Stimulated activated memory B cell treated with anti-CD40 and anti-IgM and Interleukin-4, amounts not matched to agents 10 μg/mL and 1 μg/mL and 100 μg/mL, for 72 hours (primary cell): ENCODE data around the gene TMEM253.

Source experiments
- ATAC-seq: fragments of 150-1000 bp; cut with Tn5 transposase; 2 replicates; pipeline ENCODE4 v1.10.0; 2021
- H3K27ac Mint-ChIP-seq: one replicate; pipeline ENCODE4 v1.8.0; 2022; ENCODE audit warnings: mild to moderate bottlenecking, mixed read lengths
- H3K27me3 Mint-ChIP-seq: one replicate; pipeline ENCODE4 v1.8.0; 2022; ENCODE audit warnings: mixed read lengths
- H3K36me3 Mint-ChIP-seq: one replicate; pipeline ENCODE4 v1.8.0; 2022; ENCODE audit warnings: mixed read lengths
- H3K4me1 Mint-ChIP-seq: one replicate; pipeline ENCODE4 v1.8.0; 2022; ENCODE audit warnings: mixed read lengths
- H3K4me3 Mint-ChIP-seq: one replicate; pipeline ENCODE4 v1.8.0; 2022; ENCODE audit warnings: mild to moderate bottlenecking, moderate library complexity, mixed read lengths
- H3K9me3 Mint-ChIP-seq: one replicate; pipeline ENCODE4 v1.8.0; 2022; ENCODE audit warnings: mixed read lengths

Gene TMEM253

DNA sequence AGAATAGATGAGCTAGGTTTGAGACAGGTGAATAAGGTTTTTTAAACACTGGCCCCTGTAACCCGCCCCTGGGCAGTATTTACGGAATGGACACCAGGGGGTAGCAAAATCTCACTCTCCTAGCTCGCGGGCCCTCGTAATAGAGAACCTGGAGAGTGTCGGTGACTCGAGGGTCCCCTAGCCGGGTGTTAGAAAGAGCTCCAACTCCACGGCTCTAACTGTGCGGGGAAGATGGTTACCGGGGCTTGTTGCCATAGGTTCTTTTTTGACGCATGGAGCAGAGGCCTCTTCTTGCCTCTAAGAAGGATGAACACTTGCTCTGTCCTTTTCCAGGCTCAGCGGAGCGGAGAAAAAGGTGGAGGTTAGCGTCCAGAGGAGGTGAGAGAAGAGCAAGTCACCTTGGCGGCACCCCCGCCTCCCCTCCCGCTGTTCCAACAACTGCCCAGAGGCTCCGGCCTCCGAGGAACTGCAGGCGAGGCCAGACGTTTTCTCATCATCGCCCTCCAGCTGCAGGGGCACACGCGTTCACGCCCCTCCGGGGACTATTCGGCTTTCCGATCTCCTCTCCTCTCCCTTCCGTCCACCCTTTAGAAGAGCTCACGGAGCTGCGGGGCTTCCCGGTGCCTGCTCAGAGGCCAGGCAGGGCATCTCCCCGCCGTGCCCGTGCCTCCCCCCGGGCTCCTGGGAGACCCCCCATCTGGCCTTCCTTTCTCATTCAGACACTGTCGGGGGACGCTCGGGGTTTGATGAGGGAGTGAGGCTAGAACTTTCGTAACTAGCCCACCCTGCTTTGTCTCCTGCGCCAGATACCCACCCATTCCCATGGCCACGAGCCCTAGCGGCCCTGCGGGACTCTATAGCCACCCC is 32.1 kb upstream of the TMEM253 start:
- H3K4me3 Mint-ChIP-seq: peak overlapping the region; percentile 80
- H3K36me3 Mint-ChIP-seq: no peaks in the 10 kb centered on the region
- H3K27me3 Mint-ChIP-seq: peaks cover 54% of the 10 kb centered on the region
- peaks cover 42% of the 10 kb centered on the region for H3K4me1 Mint-ChIP-seq
- peak overlapping the region; percentile 60 for H3K27ac Mint-ChIP-seq
- H3K9me3 Mint-ChIP-seq: no peaks in the 10 kb centered on the region
- ATAC-seq: peak; percentile 61

DNA sequence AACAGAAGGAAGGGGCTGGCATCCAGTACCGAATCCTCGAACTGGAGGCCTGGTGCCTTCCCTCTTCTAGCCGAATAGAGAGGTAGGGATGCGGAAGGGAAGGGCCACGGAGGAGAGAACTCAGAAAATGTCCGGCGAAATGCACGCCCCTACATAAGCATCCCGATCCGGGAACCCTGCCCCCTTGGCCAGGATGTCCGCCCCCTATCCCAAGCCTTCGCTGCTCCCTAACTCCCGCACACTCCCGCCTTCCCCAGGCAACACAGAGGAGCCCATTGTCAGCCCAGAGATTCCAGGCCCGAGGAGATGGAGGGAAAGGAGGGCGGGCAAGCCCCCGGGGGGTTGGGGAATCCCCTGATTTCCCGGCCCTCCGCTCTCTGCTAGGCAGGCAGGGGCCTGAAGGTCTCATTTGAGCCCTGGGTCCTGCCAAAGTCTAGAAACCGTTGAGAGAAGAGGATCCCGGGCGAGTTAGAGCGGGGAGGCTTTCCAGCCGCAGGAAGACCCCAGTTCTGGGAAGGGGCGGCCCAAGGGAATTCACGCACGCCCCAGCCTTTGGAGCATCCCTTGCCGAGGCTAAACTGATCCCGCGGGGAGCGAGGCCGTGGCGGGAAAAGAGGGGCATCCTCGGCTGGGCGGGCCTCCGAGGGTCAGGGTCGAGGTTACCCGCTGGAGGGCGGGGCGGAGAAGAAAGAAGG is 31.3 kb upstream of the TMEM253 start:
- Mint-ChIP-seq H3K27me3 (peaks cover 58% of the 10 kb centered on the region), H3K27ac (peak overlapping the region; percentile 60)
- ATAC-seq: no peak

DNA sequence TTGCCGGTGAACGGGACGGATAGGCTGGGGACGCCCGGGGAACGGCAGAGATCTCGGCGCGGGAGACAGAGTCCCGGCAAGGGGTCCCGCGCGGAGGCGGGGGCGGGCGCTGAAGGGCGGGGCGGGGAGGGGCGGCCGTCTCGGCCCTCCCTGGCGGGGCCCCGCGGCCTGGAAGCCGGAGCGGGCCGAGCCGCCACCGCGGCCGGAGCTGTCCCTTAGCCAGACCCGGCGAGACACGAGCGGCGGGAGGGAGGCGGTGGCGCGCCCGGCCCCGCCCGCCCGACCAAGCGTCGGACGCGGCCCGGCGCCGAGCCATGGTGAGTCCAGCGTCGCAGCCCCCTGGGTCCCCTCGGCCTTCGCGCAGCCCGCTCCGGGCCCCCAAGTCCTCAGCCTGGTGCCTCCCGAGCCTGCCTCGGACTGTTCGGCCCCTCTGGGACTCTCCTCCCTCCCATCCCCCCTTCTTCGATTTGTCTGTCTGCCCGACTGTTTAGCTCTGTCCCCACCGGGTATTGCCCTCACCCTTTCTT is 30.7 kb upstream of the TMEM253 start, which contains the start of gene ARHGEF40:
Gene ARHGEF40, plus strand, starts transcription at position 222 of the 527 bp plus-strand sequence. Its CDS starts 93 bp downstream, at position 315.
- H3K9me3 Mint-ChIP-seq: no peaks in the 10 kb centered on the region
- H3K4me3 Mint-ChIP-seq: peak within 1 kb of the TSS; percentile 80
- H3K36me3 Mint-ChIP-seq: no peaks in the 10 kb centered on the region
- peak within 1 kb of the TSS; percentile 60 for H3K27ac Mint-ChIP-seq
- peaks cover 59% of the 10 kb centered on the region for H3K27me3 Mint-ChIP-seq
- peaks cover 42% of the 10 kb centered on the region for H3K4me1 Mint-ChIP-seq
- ATAC-seq: peak; percentile 19

More for the DNA sequence above, 31.3 kb upstream of the TMEM253 start:
- H3K4me3 Mint-ChIP-seq: peak overlapping the region; percentile 80
- H3K4me1 Mint-ChIP-seq: peaks cover 42% of the 10 kb centered on the region
- H3K9me3 Mint-ChIP-seq: no peaks in the 10 kb centered on the region
- H3K36me3 Mint-ChIP-seq: no peaks in the 10 kb centered on the region

DNA sequence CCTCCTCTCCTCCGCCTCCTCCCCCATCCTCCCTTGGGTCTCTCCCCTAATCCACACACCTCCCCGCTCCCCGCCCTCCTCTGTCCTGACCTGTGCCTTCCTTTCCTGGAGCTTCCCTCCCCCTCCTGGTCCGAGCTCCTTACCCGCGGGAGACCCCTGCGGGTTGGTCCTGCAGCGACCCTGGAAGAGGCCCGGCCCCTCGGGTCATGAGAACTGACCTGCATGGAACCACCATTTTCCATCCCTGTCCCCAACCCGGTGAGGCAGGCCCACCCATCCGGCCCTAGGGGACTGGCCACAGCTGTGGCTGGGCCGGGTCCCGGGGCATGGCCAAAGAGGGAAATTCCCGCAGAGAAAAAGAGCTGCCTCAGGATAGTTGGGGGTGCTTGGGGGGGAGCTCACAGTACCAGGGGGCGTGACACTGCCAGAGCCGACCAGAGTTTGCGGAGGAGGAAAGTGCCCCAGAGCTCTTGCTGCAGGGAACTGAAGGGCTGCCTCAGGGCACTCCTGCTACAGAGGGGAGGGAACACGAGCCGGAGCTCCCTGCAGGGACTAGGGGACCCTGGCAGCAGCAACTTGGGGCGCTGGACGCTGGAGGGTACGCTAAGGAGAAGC is 30.1 kb upstream of the TMEM253 start:
- H3K4me3 Mint-ChIP-seq: peak overlapping the region; percentile 77
- no peaks in the 10 kb centered on the region for H3K9me3 Mint-ChIP-seq
- H3K27me3 Mint-ChIP-seq: peaks cover 57% of the 10 kb centered on the region
- peaks cover 42% of the 10 kb centered on the region for H3K4me1 Mint-ChIP-seq
- H3K36me3 Mint-ChIP-seq: no peaks in the 10 kb centered on the region
- ATAC-seq: peak; percentile 54
- peak overlapping the region; percentile 13 for H3K27ac Mint-ChIP-seq

DNA sequence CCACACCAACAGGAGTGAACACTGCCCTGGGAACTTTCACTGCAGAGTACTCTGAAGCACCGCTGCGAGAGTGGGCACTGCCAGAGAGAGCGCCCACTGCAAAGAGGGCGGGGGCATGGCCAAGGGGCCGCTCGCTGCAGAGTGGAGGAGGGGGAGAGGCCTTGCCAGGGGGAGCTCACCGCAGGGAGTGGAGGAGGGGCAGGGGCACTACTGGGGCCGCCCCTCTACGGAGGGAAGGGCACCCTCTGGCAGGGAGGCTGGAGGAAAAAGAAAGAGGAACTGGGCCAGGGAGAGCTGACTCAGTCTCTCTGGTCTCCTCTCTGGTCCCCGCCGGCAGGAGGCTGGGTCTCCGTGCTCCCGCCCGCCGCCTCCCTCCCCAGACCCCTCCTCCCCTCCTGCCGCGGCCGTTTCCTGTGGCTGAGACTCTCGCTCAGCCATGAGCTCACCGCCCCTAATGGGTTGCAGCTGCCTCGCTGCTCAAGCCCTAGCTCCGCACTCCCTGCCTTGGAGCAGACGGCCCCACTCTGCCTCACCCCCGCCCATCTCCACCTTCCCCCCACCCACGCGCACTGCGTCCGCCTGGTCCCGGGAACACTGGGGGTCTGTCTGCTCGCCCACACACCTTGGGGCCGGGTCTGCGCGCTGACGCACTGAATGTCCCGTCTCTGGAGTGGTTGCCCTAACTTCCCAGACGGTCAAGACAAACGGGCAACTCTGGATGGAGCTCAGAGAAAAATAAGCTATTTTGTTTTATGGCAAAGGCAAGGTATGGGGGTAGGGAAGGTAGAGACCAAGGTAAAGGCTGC is 29.4 kb upstream of the TMEM253 start:
- Mint-ChIP-seq H3K36me3 (no peaks in the 10 kb centered on the region), H3K27me3 (peaks cover 57% of the 10 kb centered on the region), H3K4me3 (peak overlapping the region; percentile 77), H3K4me1 (peaks cover 42% of the 10 kb centered on the region), H3K27ac (peak overlapping the region; percentile 13), H3K9me3 (no peaks in the 10 kb centered on the region)
- peak; percentile 83 for ATAC-seq

DNA sequence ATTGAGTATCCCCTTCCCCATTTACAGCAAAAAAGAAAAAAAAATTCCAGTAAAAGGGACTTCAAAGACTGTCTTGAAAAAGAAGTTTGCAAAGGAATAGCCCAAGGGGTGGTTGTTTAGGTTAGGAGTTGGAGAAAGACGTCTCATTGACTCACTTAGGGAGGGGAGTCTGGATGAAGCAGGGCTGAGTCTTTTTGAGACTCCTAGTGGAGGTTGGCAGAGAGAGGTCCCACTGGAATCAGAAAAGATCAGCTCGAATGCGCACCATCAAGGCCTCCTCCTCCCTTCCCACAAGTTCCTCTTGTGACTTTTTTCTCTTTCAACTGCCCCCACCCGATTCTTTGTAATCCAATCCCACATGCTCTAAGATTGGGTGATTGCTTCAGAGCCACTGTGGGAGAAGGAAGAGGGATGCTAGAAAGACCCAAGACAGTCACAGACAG is 28.8 kb upstream of the TMEM253 start:
- peaks cover 42% of the 10 kb centered on the region for H3K4me1 Mint-ChIP-seq
- peak overlapping the region; percentile 13 for H3K27ac Mint-ChIP-seq
- peaks cover 54% of the 10 kb centered on the region for H3K27me3 Mint-ChIP-seq
- H3K36me3 Mint-ChIP-seq: no peaks in the 10 kb centered on the region
- H3K4me3 Mint-ChIP-seq: peak overlapping the region; percentile 77
- no peaks in the 10 kb centered on the region for H3K9me3 Mint-ChIP-seq
- ATAC-seq: no peak

DNA sequence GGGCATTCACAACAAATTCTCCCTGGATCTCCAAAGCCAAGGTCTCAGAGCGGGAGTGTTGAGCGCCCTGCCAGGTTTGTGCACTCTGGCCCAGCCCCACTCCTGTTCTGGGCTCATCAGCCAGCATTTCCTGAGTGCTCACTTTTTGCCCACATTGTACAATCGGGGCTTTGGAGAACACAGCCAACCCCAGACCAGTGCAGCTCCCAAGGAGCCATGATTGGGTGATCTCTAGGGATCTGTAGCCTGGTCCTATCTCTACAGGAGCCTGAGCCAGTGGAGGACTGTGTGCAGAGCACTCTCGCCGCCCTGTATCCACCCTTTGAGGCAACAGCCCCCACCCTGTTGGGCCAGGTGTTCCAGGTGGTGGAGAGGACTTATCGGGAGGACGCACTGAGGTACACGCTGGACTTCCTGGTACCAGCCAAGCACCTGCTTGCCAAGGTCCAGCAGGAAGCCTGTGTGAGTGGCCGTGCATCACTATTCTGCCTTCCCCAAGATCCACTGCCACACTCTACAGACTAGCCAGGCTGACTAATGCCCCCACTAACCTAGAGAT is 28.0 kb upstream of the TMEM253 start:
- H3K27ac Mint-ChIP-seq: no peak overlapping the region
- peaks cover 48% of the 10 kb centered on the region for H3K4me1 Mint-ChIP-seq
- no peak for ATAC-seq
- no peak overlapping the region for H3K4me3 Mint-ChIP-seq
- H3K9me3 Mint-ChIP-seq: no peaks in the 10 kb centered on the region
- peaks cover 54% of the 10 kb centered on the region for H3K27me3 Mint-ChIP-seq
- H3K36me3 Mint-ChIP-seq: no peaks in the 10 kb centered on the region

DNA sequence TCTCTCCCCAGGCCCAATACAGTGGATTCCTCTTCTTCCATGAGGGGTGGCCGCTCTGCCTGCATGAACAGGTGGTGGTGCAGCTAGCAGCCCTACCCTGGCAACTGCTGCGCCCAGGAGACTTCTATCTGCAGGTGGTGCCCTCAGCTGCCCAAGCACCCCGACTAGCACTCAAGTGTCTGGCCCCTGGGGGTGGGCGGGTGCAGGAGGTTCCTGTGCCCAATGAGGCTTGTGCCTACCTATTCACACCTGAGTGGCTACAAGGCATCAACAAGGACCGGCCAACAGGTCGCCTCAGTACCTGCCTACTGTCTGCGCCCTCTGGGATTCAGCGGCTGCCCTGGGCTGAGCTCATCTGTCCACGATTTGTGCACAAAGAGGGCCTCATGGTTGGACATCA is 26.9 kb upstream of the TMEM253 start:
- ATAC-seq: no peak
- Mint-ChIP-seq H3K4me1 (peaks cover 39% of the 10 kb centered on the region), H3K4me3 (no peak overlapping the region), H3K9me3 (no peaks in the 10 kb centered on the region), H3K27me3 (peaks cover 46% of the 10 kb centered on the region), H3K27ac (no peak overlapping the region), H3K36me3 (no peaks in the 10 kb centered on the region)

DNA sequence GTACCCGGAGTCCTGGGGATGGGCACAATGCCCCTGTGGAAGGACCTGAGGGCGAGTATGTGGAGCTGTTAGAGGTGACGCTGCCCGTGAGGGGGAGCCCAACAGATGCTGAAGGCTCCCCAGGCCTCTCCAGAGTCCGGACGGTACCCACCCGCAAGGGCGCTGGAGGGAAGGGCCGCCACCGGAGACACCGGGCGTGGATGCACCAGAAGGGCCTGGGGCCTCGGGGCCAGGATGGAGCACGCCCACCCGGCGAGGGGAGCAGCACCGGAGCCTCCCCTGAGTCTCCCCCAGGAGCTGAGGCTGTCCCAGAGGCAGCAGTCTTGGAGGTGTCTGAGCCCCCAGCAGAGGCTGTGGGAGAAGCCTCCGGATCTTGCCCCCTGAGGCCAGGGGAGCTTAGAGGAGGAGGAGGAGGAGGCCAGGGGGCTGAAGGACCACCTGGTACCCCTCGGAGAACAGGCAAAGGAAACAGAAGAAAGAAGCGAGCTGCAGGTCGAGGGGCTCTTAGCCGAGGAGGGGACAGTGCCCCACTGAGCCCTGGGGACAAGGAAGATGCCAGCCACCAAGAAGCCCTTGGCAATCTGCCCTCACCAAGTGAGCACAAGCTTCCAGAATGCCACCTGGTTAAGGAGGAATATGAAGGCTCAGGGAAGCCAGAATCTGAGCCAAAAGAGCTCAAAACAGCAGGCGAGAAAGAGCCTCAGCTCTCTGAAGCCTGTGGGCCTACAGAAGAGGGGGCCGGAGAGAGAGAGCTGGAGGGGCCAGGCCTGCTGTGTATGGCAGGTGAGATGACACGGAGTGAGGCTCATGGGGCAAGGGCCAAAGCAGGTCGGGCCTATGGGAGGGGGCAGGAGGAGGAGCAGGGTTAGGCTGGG is 26.2 kb upstream of the TMEM253 start:
- Mint-ChIP-seq H3K4me1 (peaks cover 32% of the 10 kb centered on the region), H3K27me3 (peaks cover 39% of the 10 kb centered on the region), H3K9me3 (no peaks in the 10 kb centered on the region), H3K27ac (no peak overlapping the region), H3K36me3 (no peaks in the 10 kb centered on the region), H3K4me3 (no peak overlapping the region)
- no peak for ATAC-seq

DNA sequence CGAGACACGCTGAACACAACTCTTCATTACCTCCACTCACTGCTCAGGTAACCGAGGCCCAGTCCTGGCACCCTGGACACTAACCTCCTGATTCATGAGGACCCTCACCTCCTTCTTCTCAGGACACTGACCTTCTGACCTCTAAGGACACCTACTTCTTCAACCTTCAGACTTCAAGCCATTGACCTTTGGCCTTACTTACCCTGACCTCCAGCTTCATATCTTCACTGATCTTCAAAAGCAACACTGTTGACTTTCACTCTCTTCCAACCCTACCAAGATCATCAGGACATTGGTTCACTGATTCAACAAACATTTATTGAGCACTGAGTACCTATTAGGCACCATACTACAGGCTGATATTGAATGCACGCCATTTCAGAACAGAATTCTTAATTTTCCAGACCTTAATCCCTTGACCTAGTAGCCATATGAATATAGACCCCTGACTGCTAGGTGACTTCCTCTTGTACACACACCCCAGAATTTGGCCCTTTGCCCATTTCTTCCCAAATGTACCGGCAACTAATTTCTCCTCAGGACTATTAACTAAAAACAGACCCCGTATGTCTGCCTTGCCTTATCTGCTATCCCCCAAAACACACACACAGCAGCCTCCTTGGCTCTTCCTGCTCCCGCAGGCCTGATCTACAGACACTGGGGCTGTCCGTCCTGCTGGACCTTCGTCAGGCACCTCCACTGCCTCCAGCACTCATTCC is 25.0 kb upstream of the TMEM253 start:
- H3K27ac Mint-ChIP-seq: no peak overlapping the region
- no peaks in the 10 kb centered on the region for H3K36me3 Mint-ChIP-seq
- peaks cover 24% of the 10 kb centered on the region for H3K4me1 Mint-ChIP-seq
- ATAC-seq: no peak
- no peak overlapping the region for H3K4me3 Mint-ChIP-seq
- no peaks in the 10 kb centered on the region for H3K9me3 Mint-ChIP-seq
- H3K27me3 Mint-ChIP-seq: peaks cover 35% of the 10 kb centered on the region

DNA sequence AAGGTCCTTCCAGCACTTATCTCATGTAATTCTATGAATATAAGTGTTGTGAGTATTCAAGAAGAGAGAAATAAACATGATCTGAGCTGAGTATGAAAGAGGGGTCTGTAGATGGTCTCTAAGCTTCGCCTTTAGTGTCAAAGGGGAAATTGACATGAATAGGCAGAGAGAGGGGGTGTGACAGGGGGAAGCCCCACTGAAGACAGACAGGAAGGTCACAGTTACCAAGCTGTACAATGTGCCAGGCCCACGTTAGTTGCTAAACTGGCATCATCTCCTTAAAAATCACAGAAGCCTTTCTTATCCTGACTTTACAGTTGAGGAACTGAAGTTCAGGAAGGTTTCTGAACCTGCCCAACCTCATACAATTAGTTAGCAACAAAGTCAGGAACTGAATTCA is 23.2 kb upstream of the TMEM253 start:
- peaks cover 47% of the 10 kb centered on the region for H3K27me3 Mint-ChIP-seq
- ATAC-seq: no peak
- H3K36me3 Mint-ChIP-seq: no peaks in the 10 kb centered on the region
- H3K27ac Mint-ChIP-seq: no peak overlapping the region
- peaks cover 6% of the 10 kb centered on the region for H3K4me1 Mint-ChIP-seq
- no peak overlapping the region for H3K4me3 Mint-ChIP-seq
- no peaks in the 10 kb centered on the region for H3K9me3 Mint-ChIP-seq

DNA sequence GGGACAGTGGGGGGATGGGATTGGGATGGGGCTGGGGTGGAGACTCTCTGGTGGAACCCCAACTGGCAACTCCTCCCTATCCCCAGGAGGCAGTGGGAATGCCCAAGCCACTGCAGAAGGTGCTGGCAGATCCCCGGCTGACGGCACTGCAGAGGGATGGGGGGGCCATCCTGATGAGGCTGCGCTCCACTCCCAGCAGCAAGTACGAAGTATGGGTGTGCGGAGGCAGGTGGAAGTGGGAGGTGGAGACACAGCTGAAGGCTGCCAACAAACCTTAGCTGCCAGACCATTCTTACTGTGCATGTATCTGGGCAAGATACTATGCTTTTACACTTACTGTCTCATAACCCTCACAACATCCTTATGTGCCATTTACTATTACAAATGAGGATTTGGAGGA is 22.6 kb upstream of the TMEM253 start:
- Mint-ChIP-seq H3K4me3 (no peak overlapping the region), H3K9me3 (no peaks in the 10 kb centered on the region), H3K4me1 (peaks cover 5% of the 10 kb centered on the region), H3K27me3 (peaks cover 45% of the 10 kb centered on the region), H3K36me3 (no peaks in the 10 kb centered on the region), H3K27ac (no peak overlapping the region)
- ATAC-seq: no peak

DNA sequence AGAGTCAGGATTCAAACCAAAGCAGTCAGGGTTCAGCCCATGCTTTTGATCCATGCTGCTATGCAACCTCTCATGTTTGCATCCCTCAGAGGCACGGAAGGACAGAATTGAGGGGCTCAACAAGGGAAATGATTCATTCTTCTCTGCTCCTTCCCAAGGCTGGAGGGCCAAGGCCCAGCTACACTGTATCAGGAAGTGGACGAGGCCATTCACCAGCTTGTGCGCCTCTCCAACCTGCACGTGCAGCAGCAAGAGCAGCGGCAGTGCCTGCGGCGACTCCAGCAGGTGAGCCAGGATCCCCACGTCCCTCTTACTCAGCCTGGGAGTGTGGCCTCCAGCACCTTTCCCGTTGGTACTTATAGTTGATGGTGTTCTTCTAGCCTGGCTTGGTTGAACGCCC is 22.1 kb upstream of the TMEM253 start:
- ATAC-seq: no peak
- no peak overlapping the region for H3K27ac Mint-ChIP-seq
- H3K9me3 Mint-ChIP-seq: no peaks in the 10 kb centered on the region
- peaks cover 5% of the 10 kb centered on the region for H3K4me1 Mint-ChIP-seq
- peaks cover 41% of the 10 kb centered on the region for H3K27me3 Mint-ChIP-seq
- no peak overlapping the region for H3K4me3 Mint-ChIP-seq
- H3K36me3 Mint-ChIP-seq: no peaks in the 10 kb centered on the region
